ENCODE results near the gene SORBS1. TPM values are rescaled to one million over a fixed set of nuclear protein-coding genes. Genes with fewer than 3 reads are reported as not detected.

Gene SORBS1
- total RNA-seq, 1 donor from 2014 or later, result 58.2 TPM

DNA sequence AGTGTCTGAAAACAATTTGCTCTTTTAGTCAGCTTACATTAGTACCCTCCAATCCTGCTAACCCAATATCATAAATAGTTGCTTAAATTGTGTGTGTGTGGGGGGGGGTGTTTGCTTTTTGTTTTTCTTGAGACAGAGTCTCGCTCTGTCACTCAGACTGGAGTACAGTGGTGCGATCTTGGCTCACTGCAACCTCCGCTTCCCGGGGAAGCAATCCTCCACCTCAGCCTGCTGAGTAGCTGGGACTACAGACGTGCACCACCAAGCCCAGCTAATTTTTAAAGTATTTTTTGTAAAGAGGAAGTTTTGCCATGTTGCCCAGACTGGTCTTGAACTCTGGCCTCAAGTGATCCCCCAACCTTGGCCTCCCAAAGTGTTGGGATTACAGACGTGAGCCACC is 196.8 kb downstream of the SORBS1 start:
- no peak for TF ChIP-seq CTCF (IDR thresholded peaks at IDR 0.05)
- no peak overlapping the region for H3K4me3 ChIP-seq
- DNase-seq (no peak), ATAC-seq (no peak)
- no peaks in the 10 kb centered on the region for H3K27me3 ChIP-seq (ENCODE audit: low read depth)
- H3K36me3 ChIP-seq, result no peaks in the 10 kb centered on the region
- intact Hi-C loops (cut with DNase I), result loop anchor here (10.0 kb wide), 1 partner anchor 120 kb away; no protein-coding TSS in a partner anchor
- H3K4me1 ChIP-seq, result peaks cover 31% of the 10 kb centered on the region
- H3K9me3 ChIP-seq, result no peaks in the 10 kb centered on the region
- H3K27ac ChIP-seq, result no peak overlapping the region

GRCh38 chr10:95363303-95363912 is 197.8 kb downstream of the SORBS1 start:
- H3K4me1 ChIP-seq, result peaks cover 31% of the 10 kb centered on the region
- no peak overlapping the region for H3K27ac ChIP-seq
- no peak overlapping the region for H3K4me3 ChIP-seq
- no peaks in the 10 kb centered on the region for H3K27me3 ChIP-seq (ENCODE audit: low read depth)
- DNase-seq, result no peak
- no peaks in the 10 kb centered on the region for H3K36me3 ChIP-seq
- peak; percentile 73 to 75 for ATAC-seq
- intact Hi-C loops (cut with DNase I), result loop anchor here (10.0 kb wide), 1 partner anchor 119 kb away; no protein-coding TSS in a partner anchor
- no peaks in the 10 kb centered on the region for H3K9me3 ChIP-seq
- TF ChIP-seq CTCF (IDR thresholded peaks at IDR 0.05), result peak; percentile 88

DNA sequence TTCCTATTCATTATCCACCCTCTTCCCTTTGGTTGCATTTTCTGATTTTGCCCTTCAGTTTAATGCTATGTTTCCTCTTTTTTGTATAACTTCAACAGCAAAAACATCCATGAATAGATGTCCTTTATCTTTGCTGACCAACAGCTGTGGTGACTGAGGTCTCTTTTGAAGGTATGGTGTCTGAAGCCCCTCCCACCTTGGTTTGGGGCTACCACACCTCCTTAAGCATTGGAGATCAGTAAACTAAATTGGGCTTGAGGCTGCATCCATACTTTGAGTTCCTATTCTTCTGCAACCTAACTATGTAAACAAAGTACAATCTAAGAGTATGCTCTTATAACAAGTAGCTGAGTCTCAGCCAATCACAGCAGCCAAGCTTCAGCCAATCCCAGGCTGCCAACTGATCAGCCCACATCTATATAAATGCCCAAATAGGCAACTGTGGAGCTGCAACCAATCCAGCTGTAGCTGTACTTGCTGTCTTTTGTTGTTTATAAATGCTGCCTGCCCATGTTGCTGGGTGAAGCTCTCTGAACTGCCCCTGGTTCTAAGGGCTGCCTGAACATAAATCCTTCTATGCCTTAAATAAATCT is 201.0 kb downstream of the SORBS1 start:
- TF ChIP-seq CTCF (IDR thresholded peaks at IDR 0.05), result no peak
- Histone ChIP-seq H3K4me1 (peaks cover 31% of the 10 kb centered on the region), H3K9me3 (no peaks in the 10 kb centered on the region), H3K27me3 (ENCODE audit: low read depth) (no peaks in the 10 kb centered on the region), H3K36me3 (peaks cover 15% of the 10 kb centered on the region), H3K4me3 (no peak overlapping the region), H3K27ac (no peak overlapping the region)
- no peak for DNase-seq
- intact Hi-C loops (cut with DNase I), result loop anchor here (10.0 kb wide), 1 partner anchor 115 kb away; no protein-coding TSS in a partner anchor
- peak; percentile 52 to 55 for ATAC-seq

GRCh38 chr10:95359466-95359865 is 201.7 kb downstream of the SORBS1 start:
- peaks cover 31% of the 10 kb centered on the region for H3K4me1 ChIP-seq
- no peaks in the 10 kb centered on the region for H3K27me3 ChIP-seq (ENCODE audit: low read depth)
- DNase-seq, result no peak
- intact Hi-C loops (cut with DNase I), result no loop called here
- H3K4me3 ChIP-seq, result no peak overlapping the region
- no peak for ATAC-seq
- TF ChIP-seq CTCF (IDR thresholded peaks at IDR 0.05), result no peak
- no peak overlapping the region for H3K27ac ChIP-seq
- peaks cover 19% of the 10 kb centered on the region for H3K36me3 ChIP-seq
- no peaks in the 10 kb centered on the region for H3K9me3 ChIP-seq

- DNase-seq, result no peak
- Histone ChIP-seq H3K4me3 (no peak overlapping the region), H3K27ac (no peak overlapping the region), H3K36me3 (peaks cover 24% of the 10 kb centered on the region), H3K4me1 (peaks cover 24% of the 10 kb centered on the region), H3K9me3 (no peaks in the 10 kb centered on the region), H3K27me3 (ENCODE audit: low read depth) (no peaks in the 10 kb centered on the region)
- ATAC-seq, result no peak
- TF ChIP-seq CTCF (IDR thresholded peaks at IDR 0.05), result no peak
- intact Hi-C loops (cut with DNase I), result no loop called here
Measured at GRCh38 chr10:95356190-95356955, 204.8 kb downstream of the SORBS1 start.

All from lower lobe of right lung (tissue), 2 donors.